A549 (cell line): Measurements from ENCODE around the gene PPFIA4. TPM values are rescaled to one million over a fixed set of nuclear protein-coding genes. Genes with fewer than 3 reads are reported as not detected.

Source experiments
- ATAC-seq, 2 experiments: fragments of 200-7000 bp in 1 of 2; fragments of >200 bp in 1 of 2; cut with Nextera tagmentation in 1 of 2; cut with Tn5 transposase in 1 of 2; 3 replicates each; pipeline versions ENCODE4 v1.8.0 to v1.9.1; 2018 to 2020; ENCODE audit warnings: mild to moderate bottlenecking in 1 of 2, moderate library complexity in 1 of 2
- CTCF ChIA-PET: fragments of 300-600 bp; sonication (Branson Sonifier 250); formaldehyde crosslinking; extraction: SDS; loops from one replicate; lab custom pipeline; 2021; ENCODE audit warnings: antibody characterized with exemption, inconsistent platforms; lab: Yijun Ruan, JAX
- POLR2A ChIA-PET: fragments of 350-600 bp; formaldehyde crosslinking; extraction: SDS; loops from one replicate; lab custom pipeline; 2021; ENCODE audit warnings: antibody characterized with exemption, inconsistent platforms; lab: Yijun Ruan, JAX
- DNase-seq, 2 experiments: peaks; one replicate each; pipeline versions ENCODE4 v3.0.0 to v3.0.0-alpha.2; 2011 to 2016; ENCODE audit warnings: low read depth in 1 of 2, low spot score in 1 of 2
- FAIRE-seq: peaks from 2 replicates; lab custom pipeline; 2011; peaks lifted over from hg19 to GRCh38; lab: Jason Lieb, UNC
- H3K27ac ChIP-seq, 2 experiments: fragments of >200 bp; sonication (Bioruptor Twin); formaldehyde crosslinking; 3 replicates each; pipeline ENCODE4 v1.5.1; 2016 to 2017
- H3K4me1 ChIP-seq: fragments of >200 bp; sonication (Bioruptor Twin); formaldehyde crosslinking; 3 replicates; pipeline ENCODE4 v1.6.1; 2016
- H3K4me2 ChIP-seq: fragments of >200 bp; sonication (Bioruptor Twin); formaldehyde crosslinking; 3 replicates; pipeline ENCODE4 v1.6.1; 2016
- H3K4me3 ChIP-seq: fragments of >200 bp; sonication (Bioruptor Twin); formaldehyde crosslinking; 3 replicates; pipeline ENCODE4 v1.5.1; 2016
- H3K9me3 ChIP-seq: fragments of >200 bp; sonication (Bioruptor Twin); formaldehyde crosslinking; 3 replicates; pipeline ENCODE4 v1.6.1; 2016
- CBX8 ChIP-seq: fragments of 200-600 bp; sonication (generic); IDR thresholded peaks from 2 replicates; pipeline ENCODE4 v1.6.1; 2016
- CEBPB ChIP-seq, 2 experiments: fragments of >200 bp in 1 of 2; sonication (Bioruptor Twin) in 1 of 2; formaldehyde crosslinking in 1 of 2; IDR thresholded peaks; 2 replicates each; pipeline ENCODE4 v1.6.1; 2012 to 2016
- CHD2 ChIP-seq: fragments of 150-350 bp; IDR thresholded peaks from 2 replicates; pipeline ENCODE4 v1.6.1; 2014; ENCODE audit warnings: low read length; ENCODE audit not compliant: partially characterized antibody
- CHD4 ChIP-seq: fragments of 200-600 bp; sonication (generic); IDR thresholded peaks from 2 replicates; pipeline ENCODE4 v1.6.1; 2016; ENCODE audit warnings: antibody characterized with exemption, mild to moderate bottlenecking, borderline replicate concordance
- CTCF ChIP-seq: fragments of >200 bp; sonication (Bioruptor Twin); formaldehyde crosslinking; IDR thresholded peaks from 3 replicates; pipeline ENCODE4 v1.5.1; 2016
- EHMT2 ChIP-seq: fragments of 200-600 bp; sonication (generic); IDR thresholded peaks from 2 replicates; pipeline ENCODE4 v1.6.1; 2016; ENCODE audit warnings: antibody characterized with exemption, low read depth, mild to moderate bottlenecking, moderate library complexity
- ESRRA ChIP-seq: fragments of 150-350 bp; IDR thresholded peaks from 2 replicates; pipeline ENCODE4 v1.6.1; 2014; ENCODE audit warnings: mild to moderate bottlenecking, low read length, borderline replicate concordance
- HDAC2 ChIP-seq: fragments of 200-600 bp; sonication (generic); IDR thresholded peaks from 2 replicates; pipeline ENCODE4 v1.6.1; 2016
- HOXA7 ChIP-seq: fragments of 250-450 bp; sonication (Bioruptor Pico); IDR thresholded peaks from 2 replicates; pipeline ENCODE4 v1.5.0; 2020; ENCODE audit warnings: mild to moderate bottlenecking, moderate library complexity
- JUNB ChIP-seq: fragments of >200 bp; sonication (Bioruptor Twin); formaldehyde crosslinking; IDR thresholded peaks from 2 replicates; pipeline ENCODE4 v1.6.1; 2016
- KDM1A ChIP-seq: fragments of 200-600 bp; sonication (generic); IDR thresholded peaks from 2 replicates; pipeline ENCODE4 v1.6.1; 2016; ENCODE audit warnings: low read depth, mild to moderate bottlenecking
- MAZ ChIP-seq: fragments of 150-350 bp; IDR thresholded peaks from 2 replicates; pipeline ENCODE4 v1.6.1; 2014; ENCODE audit warnings: antibody characterized with exemption, low read depth, low read length, borderline replicate concordance
- PBX3 ChIP-seq: IDR thresholded peaks from 2 replicates; pipeline ENCODE4 v1.6.1; 2012
- PHF8 ChIP-seq: fragments of 200-600 bp; sonication (generic); IDR thresholded peaks from 2 replicates; pipeline ENCODE4 v1.6.1; 2016; ENCODE audit warnings: low read depth, mild to moderate bottlenecking, antibody characterized with exemption, moderate library complexity, borderline replicate concordance
- RARB ChIP-seq: fragments of 250-450 bp; sonication (Bioruptor Pico); IDR thresholded peaks from 2 replicates; pipeline ENCODE4 v1.8.0; 2021; ENCODE audit warnings: mild to moderate bottlenecking, moderate library complexity
- RCOR1 ChIP-seq: fragments of 150-350 bp; IDR thresholded peaks from 2 replicates; pipeline ENCODE4 v1.6.1; 2014; ENCODE audit warnings: antibody characterized with exemption, low read length, low read depth
- SMC3 ChIP-seq: fragments of >200 bp; sonication (Bioruptor Twin); formaldehyde crosslinking; IDR thresholded peaks from 3 replicates; pipeline ENCODE4 v1.6.1; 2018; ENCODE audit warnings: inconsistent platforms
- TFCP2L1 ChIP-seq: fragments of 250-450 bp; sonication (Bioruptor Pico); IDR thresholded peaks from 2 replicates; pipeline ENCODE4 v1.5.0; 2021; ENCODE audit warnings: mild to moderate bottlenecking
- USF2 ChIP-seq: fragments of 450-650 bp; IDR thresholded peaks from 2 replicates; pipeline ENCODE4 v1.6.1; 2014; ENCODE audit warnings: antibody characterized with exemption
- ZC3H11A ChIP-seq: fragments of 450-650 bp; IDR thresholded peaks from 2 replicates; pipeline ENCODE4 v1.6.1; 2014; ENCODE audit warnings: antibody characterized with exemption, mild to moderate bottlenecking
- ZSCAN20 ChIP-seq: fragments of 250-450 bp; sonication (Bioruptor Pico); IDR thresholded peaks from 2 replicates; pipeline ENCODE4 v1.8.0; 2022; ENCODE audit warnings: mild to moderate bottlenecking, moderate library complexity
- WGBS: methylation state at CpG from one replicate; pipeline ENCODE4 v1.1.6; 2017; ENCODE audit errors: missing lambda C conversion rate; 5-methylcytosine and 5-hydroxymethylcytosine counted together
- polyA plus RNA-seq, 4 experiments: library from polyadenylated mRNA; depleted of rRNA in 3 of 4; stranded (reverse); fragments of >200 nt; fragmentation: RNase III in 1 of 4; extraction: RNeasy Plus Mini Kit Qiagen cat#74134 plus additional on column Dnase treatment in 1 of 4; gene quantifications; 2 replicates in 3 of 4; 3 replicates in 1 of 4; pipeline ENCODE4 v1.2.3, GENCODE V29; 2011 to 2017

Gene PPFIA4
- polyA plus RNA-seq, 2 of the 4 experiments (the other 2 are of a cell fraction): 0.47 to 0.63 TPM

DNA sequence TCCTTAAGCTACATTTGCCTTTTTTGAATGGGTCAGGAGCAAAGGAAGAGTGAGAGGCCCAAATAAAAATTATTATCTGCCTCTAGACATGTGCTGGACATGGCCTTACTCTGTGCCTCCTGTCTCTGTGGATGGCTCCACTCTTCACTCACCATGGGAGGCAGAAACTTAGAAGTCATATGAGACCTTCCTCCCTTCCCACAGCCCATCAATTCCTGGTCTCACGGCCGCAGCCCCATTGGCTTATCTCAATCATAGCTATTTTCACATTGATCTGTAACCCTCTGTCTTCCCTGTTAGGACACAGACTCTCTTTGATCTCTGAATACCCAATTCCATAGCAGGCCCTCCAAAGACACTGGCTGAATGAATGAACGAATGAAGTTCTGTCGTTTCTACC is 87.0 kb downstream of the PPFIA4 start:
- no peak for ATAC-seq
- WGBS: 53% methylated on average over 4 of the region's 4 CpGs
- Histone ChIP-seq H3K27ac (no peak overlapping the region), H3K4me3 (no peak overlapping the region), H3K4me2 (no peak overlapping the region), H3K4me1 (0 out of 3 replicates have a peak, but pooled peaks cover 4% of the 10 kb centered on the region), H3K9me3 (no peaks in the 10 kb centered on the region; the same call in 2 of the 3 replicates)
- ChIA-PET CTCF (interaction anchor here (0.7 to 10.1 kb wide), 11 partner anchors 8 to 154 kb away, joined by 3 to 292 read pairs (median 5); no protein-coding TSS in a partner anchor), POLR2A (no interaction called here)
- TF ChIP-seq EHMT2 (no peak), CHD2 (no peak), CHD4 (no peak), USF2 (no peak), HOXA7 (CRISPR knock-in tag) (no peak)
- no peak for DNase-seq
- FAIRE-seq: no peak

DNA sequence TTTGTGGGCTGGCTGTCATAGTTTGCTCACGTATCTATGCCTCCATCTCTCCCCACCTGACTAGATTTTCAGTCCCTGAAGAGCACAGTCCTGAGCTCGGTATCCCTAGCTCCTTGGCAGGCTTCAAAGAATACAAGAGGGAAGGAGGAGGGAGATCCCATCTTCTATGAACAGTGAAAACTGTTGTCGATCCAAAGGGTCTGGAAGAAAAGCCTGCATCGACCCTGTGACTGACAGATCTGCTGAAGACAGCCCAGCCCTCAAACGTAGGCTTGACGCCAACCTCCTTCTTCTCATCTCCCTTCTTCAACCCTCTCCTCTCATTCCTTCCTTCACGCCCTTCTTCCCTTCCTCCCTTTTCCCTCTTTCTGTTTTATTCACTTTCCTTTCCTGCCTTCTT is 87.9 kb downstream of the PPFIA4 start:
- CTCF ChIA-PET: interaction anchor here (1.3 to 10.1 kb wide), 4 partner anchors 12 to 153 kb away, joined by 6 to 292 read pairs (median 9); no protein-coding TSS in a partner anchor
- FAIRE-seq: no peak

DNA sequence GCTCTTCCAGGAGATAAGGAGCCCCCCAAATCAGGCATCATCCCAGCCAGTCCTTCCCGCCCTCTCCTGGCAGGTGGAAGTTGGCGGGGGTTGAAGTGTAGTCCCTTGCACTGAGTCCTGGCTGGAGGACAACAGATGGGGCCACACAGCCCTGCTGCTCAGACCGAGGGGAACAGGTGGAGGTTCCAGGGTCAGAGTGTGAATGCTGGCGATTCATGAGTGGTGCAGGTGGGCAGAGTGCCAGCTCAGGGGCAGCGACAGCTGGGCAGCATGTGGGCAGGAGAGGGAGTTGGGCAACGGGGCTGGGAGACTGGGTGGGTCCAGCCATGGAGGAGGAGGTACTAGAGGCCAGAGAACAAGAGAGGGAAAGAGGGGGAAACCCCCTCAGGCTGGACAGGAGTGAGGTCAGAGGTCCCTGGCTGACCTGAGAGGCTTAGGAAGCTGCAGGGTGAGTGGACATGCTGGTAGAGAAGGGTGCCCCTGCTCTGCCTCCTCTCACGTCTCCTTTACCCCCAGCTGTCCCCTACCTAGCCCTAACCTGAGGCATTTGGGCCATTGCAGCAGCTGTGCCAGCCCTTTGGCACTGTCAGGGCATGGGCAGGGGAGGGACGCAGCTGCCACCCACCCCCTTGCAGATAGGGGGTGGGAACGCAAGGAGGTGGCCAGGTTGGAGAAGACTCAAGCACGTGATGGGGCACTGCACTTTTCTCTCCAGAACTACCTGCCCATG is 90.0 kb downstream of the PPFIA4 start:
- H3K4me1 ChIP-seq: 0 out of 3 replicates have a peak, but pooled peaks cover 4% of the 10 kb centered on the region
- no peak overlapping the region for H3K4me2 ChIP-seq
- DNase-seq: no peak
- H3K4me3 ChIP-seq: no peak overlapping the region
- no peak for TF ChIP-seq RCOR1
- no peak for TF ChIP-seq HDAC2
- TF ChIP-seq TFCP2L1: no peak
- TF ChIP-seq USF2: no peak
- TF ChIP-seq PHF8: no peak
- TF ChIP-seq ZSCAN20 (CRISPR knock-in tag): no peak
- TF ChIP-seq KDM1A: no peak
- no peak for TF ChIP-seq PBX3
- H3K27ac ChIP-seq: no peak overlapping the region
- CTCF ChIA-PET: interaction anchor here (1.6 to 10.1 kb wide), 8 partner anchors 8 to 153 kb away, joined by 4 to 292 read pairs (median 60); partner anchors contain the start of genes ADORA1 and MYBPH
- no peak for ATAC-seq
- no peak for FAIRE-seq
- 23% methylated on average over 10 of the region's 10 CpGs for WGBS
- H3K9me3 ChIP-seq: no peaks in the 10 kb centered on the region; the same call in 2 of the 3 replicates
- POLR2A ChIA-PET: no interaction called here

More for the DNA sequence above, 87.9 kb downstream of the PPFIA4 start:
- no peak for TF ChIP-seq JUNB
- TF ChIP-seq CTCF: no peak
- no peak for TF ChIP-seq CBX8
- TF ChIP-seq MAZ: no peak
- TF ChIP-seq CEBPB (IDR thresholded peaks at IDR 0.05): no peak
- no peak for TF ChIP-seq KDM1A
- no peak for TF ChIP-seq SMC3
- TF ChIP-seq ZC3H11A: no peak
- TF ChIP-seq RARB (CRISPR knock-in tag): no peak
- TF ChIP-seq ESRRA: no peak
- no peak for TF ChIP-seq HOXA7 (CRISPR knock-in tag)
- no peak for TF ChIP-seq USF2
- TF ChIP-seq ZSCAN20 (CRISPR knock-in tag): no peak
- Histone ChIP-seq H3K4me1 (0 out of 3 replicates have a peak, but pooled peaks cover 4% of the 10 kb centered on the region), H3K4me2 (no peak overlapping the region), H3K9me3 (no peaks in the 10 kb centered on the region; the same call in 2 of the 3 replicates), H3K27ac (no peak overlapping the region), H3K4me3 (no peak overlapping the region)
- POLR2A ChIA-PET: no interaction called here
- ATAC-seq: no peak
- DNase-seq: no peak
- 10% methylated on average over 7 of the region's 7 CpGs for WGBS
